ENCODE measurements around the gene DEFB119. TPM values are rescaled to one million over a fixed set of nuclear protein-coding genes. Genes with fewer than 3 reads are reported as not detected.

DEFB119 gene
- total and polyA plus RNA-seq, 2 of the 13 experiments (the other 11 are each of a cell fraction or from before 2014, with no cell fraction given) = not detected

- TF ChIP-seq NFAT5 (CRISPR knock-in tag; IDR thresholded peaks at IDR 0.05) (no peak), ZBTB38 (CRISPR knock-in tag; IDR thresholded peaks at IDR 0.05) (no peak), ATAD3A (CRISPR knock-in tag; IDR thresholded peaks at IDR 0.05) (no peak), ZBTB10 (CRISPR knock-in tag; IDR thresholded peaks at IDR 0.05; ENCODE audit: borderline replicate concordance) (no peak), MBNL3 (CRISPR knock-in tag; conservative IDR thresholded peaks at IDR 0.05) (no peak), HMG20B (CRISPR knock-in tag; conservative IDR thresholded peaks at IDR 0.05) (no peak), FOXO4 (CRISPR knock-in tag; conservative IDR thresholded peaks at IDR 0.05) (no peak)
These were observed 19.6 kb upstream of the DEFB119 start (continued) for GRCh38 chr20:31410011-31410410.

Data from HepG2 (cell line).